Retina (tissue), 1 donor: ENCODE measurements around the gene OR3A2.
A peak's percentile ranks its signal among the peaks of the same experiment; 100 is the strongest.
"Not testable (repeated sequence)": the region's sequence is repeated elsewhere in the genome, so short reads cannot be mapped to it uniquely, and the experiment has no call there.

Experiments
- DNase-seq: peaks from one replicate; pipeline ENCODE4 v3.0.0-alpha.2; 2016

The OR3A2 gene

GRCh38 chr17:3385869-3386816, at the start of gene OR3A2:
OR3A2 (minus strand) TSS chr17:3386308.
- DNase-seq: peak; percentile 16

DNA sequence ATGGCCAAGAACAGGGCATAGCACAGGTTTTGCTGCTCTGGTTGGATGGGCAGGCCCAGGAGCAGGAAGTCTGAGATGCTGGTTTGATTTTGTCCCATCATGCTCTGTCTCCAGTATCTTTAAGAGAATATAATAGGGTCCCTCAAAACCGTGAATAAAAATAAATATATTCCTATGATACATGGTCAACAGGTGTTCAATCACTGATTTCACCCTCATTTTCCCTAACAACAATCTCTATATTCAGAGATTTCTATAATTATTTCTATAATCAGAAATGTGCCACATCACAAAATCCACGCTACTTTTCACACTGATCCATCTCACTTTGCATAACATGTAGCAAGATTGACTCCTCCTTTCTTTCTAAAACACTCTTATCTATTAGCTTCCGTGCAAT, 47.6 kb upstream of the OR3A2 start, which contains the start of gene OR1E2:
Gene OR1E2, minus strand, starts transcription at position 101 of the 400 bp plus-strand sequence. Its CDS starts 0 bp downstream, at position 101.
- DNase-seq: no peak

DNA sequence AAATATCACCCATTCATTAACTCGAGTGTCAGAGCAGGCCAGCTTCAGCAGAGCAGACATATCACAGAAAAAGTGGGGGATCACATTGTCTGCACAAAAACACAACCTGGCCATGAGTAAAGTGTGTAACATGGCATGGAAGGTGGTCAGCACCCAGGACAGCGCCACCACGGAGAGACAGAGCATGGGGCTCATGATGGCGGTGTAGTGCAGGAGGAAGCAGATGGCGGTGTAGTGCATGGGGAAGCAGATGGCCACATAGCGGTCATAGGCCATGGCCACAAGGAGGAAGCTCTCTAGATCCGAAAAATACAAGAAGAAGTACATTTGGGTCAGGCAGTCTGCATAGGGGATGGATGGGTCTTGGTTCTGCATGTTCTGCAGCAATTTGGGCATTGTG, 47.1 kb upstream of the OR3A2 start:
- DNase-seq: not testable (repeated sequence)

DNA sequence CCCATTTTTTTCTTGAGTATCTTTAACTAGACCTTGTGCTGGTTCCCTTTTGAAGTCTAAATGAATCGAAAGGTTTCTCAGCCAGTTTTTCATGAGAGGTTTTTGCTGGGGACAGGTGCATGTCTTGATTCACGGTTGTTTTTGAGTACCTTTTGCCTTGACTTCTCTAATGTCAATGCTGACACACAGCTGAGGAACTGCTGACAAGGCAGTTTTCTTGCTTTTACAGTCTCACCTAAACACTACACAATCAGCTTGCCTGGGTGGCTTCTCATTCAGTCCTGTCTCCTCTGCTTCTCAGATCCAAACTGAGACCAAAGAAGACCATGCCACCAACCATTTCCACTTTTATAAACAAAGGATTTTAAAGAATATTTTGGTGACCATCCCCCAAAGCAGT, 32.1 kb upstream of the OR3A2 start:
- no peak for DNase-seq

GRCh38 chr17:3415610-3416009, 29.5 kb upstream of the OR3A2 start:
- no peak for DNase-seq

DNA sequence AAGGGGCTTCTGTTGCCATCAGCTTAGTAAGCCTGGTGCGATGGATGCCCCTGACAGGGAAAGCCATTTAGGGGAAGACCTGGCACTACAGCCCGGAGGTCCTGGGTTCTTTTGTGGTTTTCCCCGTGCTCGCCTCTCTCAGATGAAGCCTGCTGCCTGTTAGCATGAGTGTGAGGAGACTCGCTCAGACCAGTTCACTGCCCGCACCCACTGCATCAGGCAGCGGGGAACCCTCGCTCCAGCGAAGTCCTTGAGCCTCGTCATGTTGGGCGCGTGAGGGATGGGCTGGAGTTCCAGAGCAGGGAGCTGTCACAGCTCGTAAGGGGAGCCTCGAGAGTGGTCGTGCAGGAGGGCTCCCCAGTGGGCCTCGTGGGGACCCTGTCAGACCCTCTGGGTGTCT, 26.1 kb upstream of the OR3A2 start:
- DNase-seq: not testable (repeated sequence)

DNA sequence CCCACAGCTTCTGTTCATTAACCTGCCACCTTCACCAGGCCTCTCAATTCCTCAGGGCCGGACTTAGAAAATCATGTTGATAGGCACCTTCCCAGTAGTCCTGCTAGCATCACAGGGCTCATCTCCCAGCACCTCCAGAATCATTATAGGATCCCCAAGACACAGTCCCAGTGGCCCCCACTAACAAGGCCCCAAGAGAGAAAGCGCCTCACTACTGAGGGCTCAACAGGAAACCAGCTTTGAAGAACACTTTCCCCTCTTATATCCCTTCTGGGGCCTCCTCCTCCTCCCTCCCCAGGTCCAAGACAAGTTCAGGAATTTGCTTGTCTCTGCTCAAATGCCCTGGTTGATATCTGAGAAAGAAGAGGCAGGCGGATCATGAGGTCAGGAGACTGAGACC, 25.0 kb upstream of the OR3A2 start, which contains the start of gene OR3A3:
Gene OR3A3, plus strand, starts transcription at position 301 of the 400 bp plus-strand sequence.
- DNase-seq: no peak

DNA sequence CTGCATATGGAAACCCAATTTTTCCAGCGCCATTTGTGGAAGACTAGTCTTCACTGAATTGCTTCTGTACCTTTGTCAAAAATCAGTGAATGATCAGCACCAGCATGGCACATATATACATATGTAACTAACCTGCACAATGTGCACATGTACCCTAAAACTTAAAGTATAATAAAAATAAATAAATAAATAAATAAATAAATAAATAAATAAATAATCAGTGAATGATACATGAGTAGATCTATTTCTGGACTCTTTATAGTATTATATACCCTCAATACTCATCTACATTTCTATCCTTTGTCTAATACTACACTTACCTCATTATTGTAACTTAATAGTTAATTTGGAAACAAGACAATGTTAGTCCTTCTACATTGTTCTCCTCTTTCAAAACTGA, 17.7 kb upstream of the OR3A2 start:
- not testable (repeated sequence) for DNase-seq

GRCh38 chr17:3401786-3402185, 15.7 kb upstream of the OR3A2 start:
- DNase-seq: no peak

DNA sequence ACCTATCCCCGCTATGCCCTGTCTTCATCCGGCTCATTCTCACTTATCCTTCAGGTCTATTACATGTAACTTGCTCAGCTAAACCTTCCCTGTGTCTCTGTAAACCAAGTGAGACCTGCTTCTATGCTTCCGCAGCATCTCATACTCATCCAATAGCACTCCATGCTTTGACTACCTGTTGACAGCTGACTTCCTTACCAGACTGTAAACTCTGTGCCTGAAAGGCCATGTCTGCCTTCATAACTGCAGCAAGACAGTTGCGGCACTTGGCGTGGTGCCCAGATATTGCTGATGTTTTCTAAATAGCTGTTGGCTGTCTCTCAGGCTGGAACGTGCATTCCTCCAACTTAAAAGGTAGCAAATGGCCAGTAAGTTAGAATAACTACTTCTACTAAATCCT, 13.9 kb upstream of the OR3A2 start:
- no peak for DNase-seq

GRCh38 chr17:3398310-3398709, 12.2 kb upstream of the OR3A2 start, which contains the start of gene OR1E1:
OR1E1 (minus strand) TSS chr17:3398410; CDS start chr17:3398410, 0 bp downstream.
- DNase-seq: no peak

DNA sequence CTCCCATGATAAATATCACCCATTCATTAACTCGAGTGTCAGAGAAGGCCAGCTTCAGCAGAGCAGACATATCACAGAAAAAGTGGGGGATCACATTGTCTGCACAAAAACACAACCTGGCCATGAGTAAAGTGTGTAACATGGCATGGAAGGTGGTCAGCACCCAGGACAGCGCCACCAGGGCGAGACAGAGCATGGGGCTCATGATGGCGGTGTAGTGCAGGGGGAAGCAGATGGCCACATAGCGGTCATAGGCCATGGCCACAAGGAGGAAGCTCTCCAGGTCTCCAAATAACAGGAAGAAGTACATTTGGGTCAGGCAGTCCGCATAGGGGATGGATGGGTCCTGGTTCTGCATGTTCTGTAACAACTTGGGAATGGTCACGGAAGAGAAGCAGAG, 11.7 kb upstream of the OR3A2 start:
- not testable (repeated sequence) for DNase-seq

DNA sequence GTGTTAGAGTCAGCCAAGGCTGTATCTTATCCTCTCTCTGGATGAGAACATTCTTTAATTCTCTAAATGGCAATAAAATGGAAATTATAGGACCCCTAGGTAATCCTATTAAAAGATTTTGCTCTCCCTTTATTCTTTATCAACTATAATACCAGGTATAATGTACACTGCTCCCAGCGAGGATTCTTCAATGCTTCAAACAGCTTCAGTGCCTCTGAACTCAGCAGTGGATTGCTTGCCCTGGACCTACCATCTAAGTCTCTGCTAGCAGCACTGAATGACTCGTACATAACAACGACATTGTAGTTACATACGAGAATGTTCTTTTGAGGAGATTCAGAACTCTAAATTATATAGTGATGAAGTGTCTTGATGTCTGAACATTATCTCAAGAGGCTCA, 3.7 kb upstream of the OR3A2 start:
- DNase-seq: no peak

- no peak for DNase-seq
Measured at GRCh38 chr17:3381957-3382356, 4.2 kb downstream of the OR3A2 start.

DNA sequence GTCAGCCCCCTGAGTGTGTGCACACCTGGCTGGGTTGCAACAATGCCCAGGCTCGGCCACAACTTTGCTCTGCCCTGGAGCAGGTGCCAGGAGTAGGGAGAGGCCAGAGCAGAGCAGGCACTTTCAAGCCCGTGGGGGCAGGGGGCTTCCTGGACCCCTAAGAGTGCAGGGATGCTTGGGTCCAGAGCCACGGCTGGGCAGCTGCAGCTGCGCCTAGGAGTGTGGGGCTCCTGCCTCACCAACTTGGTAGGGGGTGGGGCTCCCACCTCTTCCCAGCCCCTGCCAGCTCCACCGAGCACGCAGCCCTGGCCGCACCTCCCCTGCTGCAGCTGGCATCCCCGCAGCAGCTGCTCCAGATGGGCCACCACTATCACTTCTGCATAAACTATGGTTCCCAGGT, 7.8 kb downstream of the OR3A2 start:
- DNase-seq: no peak

DNA sequence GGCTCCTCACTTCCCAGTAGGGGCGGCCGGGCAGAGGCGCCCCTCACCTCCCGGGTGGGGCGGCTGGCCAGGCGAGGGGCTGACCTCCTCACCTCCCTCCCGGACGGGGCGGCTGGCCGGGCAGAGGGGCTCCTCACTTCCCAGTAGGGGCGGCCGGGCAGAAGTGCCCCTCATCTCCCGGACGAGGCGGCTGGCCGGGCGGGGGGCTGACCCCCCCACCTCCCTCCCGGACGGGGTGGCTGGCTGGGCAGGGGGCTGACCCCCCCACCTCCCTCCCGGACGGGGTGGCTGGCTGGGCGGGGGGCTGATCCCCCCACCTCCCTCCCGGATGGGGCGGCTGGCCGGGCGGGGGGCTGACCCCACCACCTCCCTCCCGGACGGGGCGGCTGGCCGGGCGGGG, 14.9 kb downstream of the OR3A2 start:
- DNase-seq: not testable (repeated sequence)

DNA sequence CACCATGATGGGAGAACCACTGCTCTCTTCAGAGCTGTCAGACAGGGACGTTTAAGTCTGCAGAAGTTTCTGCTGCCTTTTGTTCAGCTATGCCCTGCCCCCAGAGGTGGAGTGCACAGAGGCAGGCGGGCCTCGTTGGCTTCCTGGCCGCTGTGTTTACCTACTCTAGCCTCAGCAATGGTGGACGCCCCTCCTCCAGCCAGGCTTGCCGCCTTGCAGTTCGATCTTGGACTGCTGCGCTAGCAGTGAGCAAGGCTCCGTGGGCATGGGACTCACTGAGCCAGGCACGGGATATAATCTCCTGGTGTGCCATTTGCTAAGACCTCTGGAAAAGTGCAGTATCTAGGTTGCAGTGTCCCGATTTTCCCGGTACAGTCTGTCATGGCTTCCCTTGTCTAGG, 43.3 kb downstream of the OR3A2 start:
- not testable (repeated sequence) for DNase-seq

- no peak for DNase-seq
Measured at GRCh38 chr17:3335876-3336275, 50.2 kb downstream of the OR3A2 start.

- DNase-seq: no peak
Measured at GRCh38 chr17:3318336-3318735, 67.8 kb downstream of the OR3A2 start.

DNA sequence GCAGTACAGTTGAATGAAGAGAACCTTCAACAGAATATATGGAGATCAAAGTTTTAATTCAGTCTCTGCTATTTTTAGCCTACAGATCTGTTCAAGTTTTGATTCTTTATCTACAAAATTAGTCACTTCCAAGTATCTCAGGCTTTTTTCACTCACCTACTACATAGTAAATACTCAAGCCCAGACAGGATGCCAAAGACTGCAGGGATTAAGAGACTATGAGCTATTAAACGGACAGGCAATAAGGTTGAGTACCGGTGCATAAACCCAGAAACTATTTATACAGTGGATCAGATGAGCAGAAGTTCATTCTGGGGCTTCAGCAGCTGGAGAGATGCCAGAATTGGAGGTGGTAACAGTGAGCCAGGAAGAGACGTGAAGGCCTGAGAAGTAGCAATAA, 69.3 kb downstream of the OR3A2 start:
- DNase-seq: no peak

- no peak for DNase-seq
Measured at GRCh38 chr17:3308603-3309002, 77.5 kb downstream of the OR3A2 start.

GRCh38 chr17:3298260-3298659, 87.8 kb downstream of the OR3A2 start, which contains the start of gene OR3A1:
OR3A1 (minus strand) TSS chr17:3298360; CDS start chr17:3292582, 5,778 bp downstream.
- no peak for DNase-seq

DNA sequence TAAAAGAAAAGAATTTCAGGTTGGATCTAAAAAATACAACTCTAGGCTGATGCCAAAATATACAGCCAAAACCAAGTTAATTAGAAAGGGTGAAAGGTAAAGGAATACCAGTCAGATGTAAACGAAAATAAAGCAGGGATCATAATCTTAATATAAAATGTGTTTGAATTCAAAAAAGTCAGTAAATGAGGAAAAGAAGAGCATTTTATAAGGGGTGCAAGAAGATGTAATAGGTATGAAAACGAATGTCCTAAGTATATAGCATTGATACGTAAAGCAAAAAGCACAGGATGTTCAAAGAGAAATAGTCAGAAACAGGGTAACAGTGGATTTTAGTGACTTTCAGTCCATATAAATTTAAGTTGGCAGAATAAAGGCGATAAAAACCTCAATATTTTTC, 90.5 kb downstream of the OR3A2 start:
- no peak for DNase-seq

DNA sequence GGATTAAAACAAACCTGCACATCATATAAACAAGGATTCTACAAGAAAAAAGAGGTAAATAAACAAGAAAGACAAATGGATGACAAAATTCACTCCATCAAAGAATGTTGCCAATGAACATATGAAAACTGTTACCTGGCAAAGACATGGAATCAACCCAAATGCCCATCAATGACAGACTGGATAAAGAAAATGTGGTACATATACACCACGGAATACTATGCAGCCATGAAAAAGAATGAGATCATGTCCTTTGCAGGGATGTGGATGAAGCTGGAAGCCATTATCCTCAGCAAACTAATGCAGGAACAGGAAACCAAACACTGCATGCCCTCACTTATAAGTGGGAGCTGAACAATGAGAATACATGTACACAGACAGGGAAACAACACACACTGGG, 92.6 kb downstream of the OR3A2 start:
- not testable (repeated sequence) for DNase-seq
